ENCODE measurements around the gene RNU5D-1. TPM values are rescaled to one million over a fixed set of nuclear protein-coding genes. Genes with fewer than 3 reads are reported as not detected.
A peak's percentile ranks its signal among the peaks of the same experiment; 100 is the strongest.

Gene RNU5D-1
- total RNA-seq, 2 donors from 2014 or later: not detected

DNA sequence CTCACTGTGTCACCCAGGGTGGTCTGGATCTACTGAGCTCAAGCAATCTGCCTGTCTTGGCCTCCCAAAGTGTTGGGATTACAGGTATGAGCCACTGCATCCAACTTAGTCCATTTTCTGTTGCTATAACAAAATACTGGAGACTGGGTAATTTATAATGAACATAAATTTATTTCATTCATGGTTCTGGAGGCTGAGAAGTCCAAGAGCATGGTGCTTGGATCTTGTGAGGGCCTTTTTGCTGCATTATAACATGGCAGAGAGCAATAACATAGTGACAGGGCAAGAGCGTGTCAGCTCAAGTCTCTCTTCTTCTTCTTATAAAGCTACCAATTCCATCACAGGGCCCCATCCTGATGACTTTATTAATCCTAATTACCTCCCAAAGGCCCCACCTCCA lies 5.0 kb upstream of the RNU5D-1 start:
- intact Hi-C loops (cut with DNase I): no loop called here

DNA sequence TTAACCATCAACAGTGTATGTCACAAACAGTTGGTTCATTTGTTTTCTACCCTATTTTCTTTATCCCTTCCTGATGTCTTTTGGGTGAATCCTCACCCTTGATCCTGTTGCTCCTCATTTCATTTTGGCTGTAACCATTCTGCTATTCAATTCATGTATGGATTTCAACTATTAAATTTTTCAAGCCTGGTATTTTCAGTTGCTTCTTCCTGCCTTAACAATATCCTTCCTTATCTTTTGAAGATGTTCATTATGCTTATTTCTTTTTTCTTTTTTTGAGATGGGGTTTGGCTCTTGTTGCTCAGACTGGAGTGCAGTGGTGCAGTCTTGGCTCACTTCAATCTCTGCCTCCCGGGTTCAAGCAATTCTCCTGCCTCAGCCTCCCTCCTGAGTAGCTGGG lies 2.8 kb upstream of the RNU5D-1 start:
- intact Hi-C loops (cut with DNase I): no loop called here
- no peak for DNase-seq (ENCODE audit: low spot score)

More for the DNA sequence above, 5.0 kb upstream of the RNU5D-1 start:
- DNase-seq (ENCODE audit: low spot score): peak; percentile 16

DNA sequence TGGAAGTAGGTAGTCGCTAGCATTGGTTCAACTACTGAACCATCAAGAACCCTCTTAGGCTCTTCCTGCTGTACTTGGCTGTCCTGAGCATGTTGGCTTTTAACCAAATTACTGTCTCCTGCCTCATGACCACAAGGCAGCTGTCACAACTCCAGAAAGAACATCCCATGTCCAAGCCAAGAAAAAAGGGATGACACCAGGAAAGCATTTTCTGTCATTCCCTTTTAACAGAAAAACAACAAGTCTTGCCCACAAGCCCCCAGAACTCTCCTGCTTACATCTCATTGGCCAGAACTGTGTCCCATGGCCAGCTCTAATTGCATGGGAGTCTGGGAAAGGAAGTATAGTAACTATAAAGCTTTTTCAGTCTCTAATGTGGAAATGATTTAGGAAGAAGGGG lies 2.4 kb upstream of the RNU5D-1 start:
- intact Hi-C loops (cut with DNase I): no loop called here
- no peak for DNase-seq (ENCODE audit: low spot score)

DNA sequence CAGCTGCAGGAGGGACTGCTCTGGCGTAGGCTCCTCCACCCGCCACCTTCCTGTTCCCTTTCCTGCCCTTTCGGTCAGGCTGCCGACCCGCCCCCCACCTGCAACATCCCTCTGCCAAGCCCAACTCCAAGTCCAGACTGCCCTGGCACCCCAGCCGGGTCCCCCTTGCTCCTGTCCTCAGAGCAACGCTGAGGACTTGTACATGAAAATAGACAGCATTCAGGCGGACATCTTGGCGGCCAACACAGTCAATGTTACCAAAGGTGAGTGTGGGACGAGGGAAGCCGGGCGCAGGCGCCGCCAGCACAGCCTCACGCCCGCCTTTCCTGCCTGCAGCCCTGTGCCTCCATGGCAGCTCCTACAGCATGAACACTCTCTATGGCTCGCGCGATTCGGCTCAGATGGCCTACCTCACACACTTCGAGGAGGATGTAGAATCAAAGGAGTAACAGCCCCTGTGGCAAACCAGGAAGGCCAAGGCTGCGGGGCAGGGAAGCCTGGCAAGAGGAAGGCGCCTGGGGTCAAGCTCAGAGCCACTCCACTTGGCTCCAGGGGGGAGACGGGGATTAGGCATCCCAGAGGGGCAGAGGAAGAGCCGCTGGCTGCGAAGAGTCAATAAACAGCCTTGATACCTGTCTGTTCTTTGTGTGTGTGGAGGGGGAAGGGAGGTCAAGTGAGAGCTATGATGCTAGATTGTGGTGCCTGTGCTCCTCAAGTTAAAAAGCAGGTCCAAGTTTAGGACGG lies 5.8 kb downstream of the RNU5D-1 start:
- no peak for DNase-seq (ENCODE audit: low spot score)
- intact Hi-C loops (cut with DNase I): no loop called here

DNA sequence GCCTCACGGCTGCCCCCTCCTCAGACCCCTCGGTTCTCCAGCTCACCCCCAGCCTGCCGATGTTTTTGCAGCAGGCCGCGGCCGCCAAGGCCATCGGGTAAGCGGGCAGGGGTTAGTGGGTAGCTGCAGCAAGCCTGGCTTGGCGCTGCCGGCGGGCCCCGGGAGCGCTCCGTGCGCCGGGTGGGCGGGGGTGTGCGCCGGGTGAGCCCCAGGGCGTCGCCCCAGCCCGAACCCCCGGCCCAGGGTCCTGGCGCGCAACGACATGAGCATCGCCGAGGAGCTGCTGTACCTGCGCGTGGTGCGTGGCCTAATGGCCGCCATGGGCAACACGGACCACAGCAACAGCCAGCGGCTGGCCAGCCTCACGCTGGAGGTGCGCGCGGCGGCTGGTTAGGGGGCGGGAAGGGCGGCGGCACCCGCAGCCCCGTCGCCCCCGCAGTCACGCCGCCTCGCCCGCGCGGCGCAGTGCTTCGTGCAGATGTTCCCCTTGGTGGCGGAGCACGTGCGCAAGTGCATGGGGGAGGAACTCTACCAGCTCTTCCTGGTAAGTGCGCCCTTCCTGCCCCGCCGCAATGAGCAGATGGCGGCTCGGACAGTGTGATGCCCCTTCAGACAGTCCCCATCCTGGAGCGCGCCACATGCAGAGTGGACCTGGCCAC lies 6.5 kb downstream of the RNU5D-1 start:
- DNase-seq (ENCODE audit: low spot score): no peak
- intact Hi-C loops (cut with DNase I): no loop called here

DNA sequence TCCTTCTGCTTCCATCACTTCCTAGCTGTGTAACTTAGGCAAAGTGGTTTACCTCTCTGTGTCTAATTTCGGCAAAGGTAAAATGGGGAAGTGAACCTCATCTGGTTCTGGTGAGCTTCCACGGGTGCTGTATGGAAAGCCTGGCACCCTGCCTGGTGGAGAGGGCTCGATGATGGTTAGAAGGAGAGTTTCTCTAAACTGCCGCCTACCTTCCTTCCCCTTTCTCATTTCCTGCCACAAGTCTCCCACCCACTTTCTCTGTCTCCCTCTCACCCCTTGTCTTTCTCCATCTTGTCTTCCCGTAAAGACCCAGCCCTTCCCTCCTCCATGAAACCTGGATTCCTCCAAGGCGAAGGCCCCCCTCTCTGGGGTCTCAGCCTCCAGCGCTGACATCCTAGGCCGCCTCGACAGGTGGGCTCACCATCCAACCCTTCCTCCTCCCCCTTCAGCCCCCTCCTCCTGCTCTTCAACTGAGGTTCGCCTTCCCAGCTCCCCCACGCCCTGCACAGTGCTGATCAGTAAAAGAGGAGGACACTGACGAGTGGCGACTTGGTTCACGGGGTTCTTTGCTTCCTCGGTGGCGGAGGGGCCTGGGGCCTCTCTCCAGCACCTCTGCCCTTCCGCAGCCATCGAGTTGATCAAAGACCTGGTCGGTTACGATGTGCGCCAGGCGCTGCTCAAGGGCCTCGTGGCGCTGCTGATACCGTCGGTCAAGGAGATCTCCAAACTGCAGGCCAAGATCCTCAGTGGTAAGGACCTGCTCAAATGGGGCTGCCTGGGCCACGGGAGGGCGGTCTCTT lies 7.3 kb downstream of the RNU5D-1 start:
- intact Hi-C loops (cut with DNase I): no loop called here

DNA sequence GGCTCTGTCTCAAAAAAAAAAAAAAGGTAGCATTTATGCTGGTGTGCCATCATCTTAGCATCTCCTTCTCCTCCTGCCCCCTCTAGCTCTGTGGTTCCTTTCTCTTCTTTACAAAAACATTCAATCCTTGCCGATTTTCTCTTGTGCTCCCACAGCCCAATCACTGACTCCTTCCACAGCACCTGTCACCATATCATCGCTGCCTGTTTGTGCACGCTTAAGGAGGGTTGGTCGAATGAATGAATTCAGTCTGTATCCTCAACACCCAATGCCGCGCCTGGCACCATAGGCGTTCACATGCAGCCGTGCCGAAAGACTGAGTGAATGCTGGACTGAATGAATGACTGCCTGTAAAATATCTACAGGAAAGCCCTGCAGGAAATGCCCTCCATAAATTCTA lies 7.9 kb downstream of the RNU5D-1 start:
- DNase-seq (ENCODE audit: low spot score): no peak
- intact Hi-C loops (cut with DNase I): no loop called here

More for the DNA sequence above, 7.3 kb downstream of the RNU5D-1 start:
- no peak for DNase-seq (ENCODE audit: low spot score)

DNA sequence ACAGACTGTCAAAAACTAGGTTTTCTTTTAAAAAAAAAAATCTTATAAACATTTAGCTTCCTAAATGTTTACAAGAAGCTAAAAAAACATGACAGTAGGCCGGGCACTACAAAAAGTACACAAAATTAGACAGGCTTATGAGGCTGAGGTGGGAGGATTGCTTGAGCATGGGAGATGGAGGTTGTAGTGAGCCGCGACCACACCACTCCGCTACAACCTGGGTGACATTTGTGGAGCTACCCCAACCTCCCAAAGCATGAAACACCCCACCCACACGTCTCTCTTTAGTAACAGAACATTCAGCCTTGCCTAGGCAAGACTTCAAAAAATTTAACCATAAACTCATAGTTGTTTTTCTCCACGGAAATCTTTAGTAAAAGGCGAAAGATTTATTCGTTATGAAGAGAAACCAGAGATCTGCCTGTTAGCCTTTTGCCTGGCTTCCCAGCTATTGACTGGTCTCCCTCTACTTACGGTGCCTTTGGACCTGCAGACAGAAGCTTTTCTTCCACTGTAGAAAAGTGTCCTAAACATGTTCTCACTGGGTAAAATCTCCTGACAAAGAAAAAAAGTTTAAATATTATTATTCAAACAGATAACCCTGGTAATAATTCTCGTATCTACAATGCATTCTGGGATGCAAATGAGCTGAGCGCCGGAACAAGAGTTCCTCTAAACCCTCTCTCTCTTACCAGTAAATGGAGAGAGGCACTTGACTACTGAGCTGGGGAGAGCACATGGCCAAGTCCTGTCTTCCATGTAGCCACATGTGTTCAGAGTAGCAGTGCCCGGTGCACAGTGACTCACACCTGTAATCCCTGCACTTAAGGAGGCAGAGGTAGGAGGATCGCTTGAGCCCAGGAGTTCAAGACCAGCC lies 9.2 kb downstream of the RNU5D-1 start:
- peak; percentile 88 for DNase-seq (ENCODE audit: low spot score)
- intact Hi-C loops (cut with DNase I): no loop called here

DNA sequence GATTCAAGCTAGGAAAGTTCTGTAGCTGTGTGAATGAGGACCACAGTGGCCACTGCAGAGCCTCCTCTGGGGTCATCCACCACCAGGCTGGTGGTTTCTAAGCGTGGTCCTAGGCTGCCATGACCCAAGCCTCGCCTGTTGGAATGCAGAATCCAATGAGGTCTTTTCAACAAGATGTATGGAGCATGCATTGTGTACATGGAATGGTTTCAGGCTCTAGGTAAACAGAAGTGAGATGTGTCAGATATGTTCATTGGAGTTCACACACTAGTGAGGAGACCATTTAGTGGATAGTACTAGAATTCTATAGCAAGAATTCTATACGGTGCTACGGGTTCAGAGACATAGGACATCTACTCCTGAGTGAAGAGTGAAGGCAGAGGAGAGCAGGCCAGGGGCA lies 10.7 kb downstream of the RNU5D-1 start:
- no peak for DNase-seq (ENCODE audit: low spot score)
- intact Hi-C loops (cut with DNase I): no loop called here

DNA sequence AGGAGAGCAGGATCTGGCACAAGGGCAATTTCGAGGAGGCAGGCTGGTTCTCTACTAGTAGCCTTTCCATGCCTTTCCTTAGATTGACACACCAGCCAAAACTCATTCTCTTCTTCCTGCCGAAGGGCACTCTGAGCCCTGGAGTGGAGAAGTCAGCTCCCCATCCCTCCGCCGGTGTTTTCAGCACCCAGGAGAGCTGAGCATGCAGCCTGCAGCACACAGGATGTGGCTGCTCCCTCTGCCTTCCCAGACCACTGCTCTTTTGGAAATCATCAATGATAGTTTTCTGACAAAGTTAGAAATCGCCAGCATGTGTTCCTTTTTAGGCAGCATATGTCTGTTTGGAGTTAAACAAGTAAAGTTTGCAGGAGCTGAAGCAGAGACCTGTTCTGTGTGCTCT lies 11.7 kb downstream of the RNU5D-1 start:
- DNase-seq (ENCODE audit: low spot score): no peak
- intact Hi-C loops (cut with DNase I): no loop called here

DNA sequence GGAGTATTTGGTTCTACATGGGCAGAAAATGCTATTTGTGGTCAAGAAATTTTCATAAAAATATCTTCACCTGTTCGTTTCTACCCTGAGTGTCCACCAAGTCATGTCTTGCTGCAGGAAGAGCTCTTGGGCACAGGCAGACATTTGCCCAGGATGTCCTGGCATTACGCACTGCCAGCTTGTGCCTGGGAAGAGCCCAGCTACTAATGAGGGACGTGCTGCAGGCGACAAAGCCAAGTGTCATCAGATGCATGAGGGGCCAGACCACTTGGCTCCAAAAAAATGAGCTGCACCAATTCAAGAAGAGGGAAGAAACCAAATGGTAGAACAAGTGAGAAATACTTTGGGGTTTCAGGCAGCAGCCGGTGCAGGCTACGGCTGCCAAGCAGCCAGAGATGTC lies 12.9 kb downstream of the RNU5D-1 start:
- no peak for DNase-seq (ENCODE audit: low spot score)
- intact Hi-C loops (cut with DNase I): no loop called here

DNA sequence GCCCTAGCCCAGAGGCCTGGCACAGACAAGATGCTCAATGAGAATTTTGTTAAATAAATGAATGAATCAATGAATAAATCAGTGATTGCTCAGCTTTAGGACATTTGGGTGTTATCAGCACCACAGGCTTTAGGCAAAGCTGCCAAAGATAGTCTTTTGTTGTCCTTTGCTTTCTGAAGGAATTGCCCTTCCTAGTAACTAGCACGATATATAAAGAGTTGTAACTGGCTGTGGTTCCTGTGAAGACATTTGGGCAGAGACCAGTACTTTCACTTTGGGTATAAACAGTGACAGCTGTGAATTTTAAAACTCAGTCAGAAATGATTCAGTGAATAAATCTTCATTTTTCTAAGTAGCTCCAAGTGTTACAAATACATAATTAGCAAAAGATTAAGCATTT lies 13.3 kb downstream of the RNU5D-1 start:
- intact Hi-C loops (cut with DNase I): no loop called here
- no peak for DNase-seq (ENCODE audit: low spot score)

DNA sequence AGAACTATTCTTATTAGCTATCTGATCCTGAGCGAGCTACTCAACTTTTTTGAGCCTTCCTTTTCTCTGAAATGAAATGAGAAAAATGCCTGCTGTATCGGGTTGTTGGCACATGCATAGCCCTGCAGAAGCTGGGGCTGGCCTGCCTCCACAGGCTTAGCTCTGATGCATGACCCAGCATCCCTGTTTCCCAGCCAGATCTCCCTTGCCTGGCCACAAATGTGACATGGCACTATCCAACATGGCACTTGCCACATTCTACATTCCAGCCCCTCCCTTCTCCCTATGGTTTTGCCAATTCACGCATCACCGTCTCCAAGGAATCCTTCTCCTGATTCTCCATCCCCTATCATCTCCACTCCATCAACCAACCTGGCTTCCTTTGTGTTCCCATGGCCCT lies 13.8 kb downstream of the RNU5D-1 start:
- intact Hi-C loops (cut with DNase I): no loop called here
- no peak for DNase-seq (ENCODE audit: low spot score)

DNA sequence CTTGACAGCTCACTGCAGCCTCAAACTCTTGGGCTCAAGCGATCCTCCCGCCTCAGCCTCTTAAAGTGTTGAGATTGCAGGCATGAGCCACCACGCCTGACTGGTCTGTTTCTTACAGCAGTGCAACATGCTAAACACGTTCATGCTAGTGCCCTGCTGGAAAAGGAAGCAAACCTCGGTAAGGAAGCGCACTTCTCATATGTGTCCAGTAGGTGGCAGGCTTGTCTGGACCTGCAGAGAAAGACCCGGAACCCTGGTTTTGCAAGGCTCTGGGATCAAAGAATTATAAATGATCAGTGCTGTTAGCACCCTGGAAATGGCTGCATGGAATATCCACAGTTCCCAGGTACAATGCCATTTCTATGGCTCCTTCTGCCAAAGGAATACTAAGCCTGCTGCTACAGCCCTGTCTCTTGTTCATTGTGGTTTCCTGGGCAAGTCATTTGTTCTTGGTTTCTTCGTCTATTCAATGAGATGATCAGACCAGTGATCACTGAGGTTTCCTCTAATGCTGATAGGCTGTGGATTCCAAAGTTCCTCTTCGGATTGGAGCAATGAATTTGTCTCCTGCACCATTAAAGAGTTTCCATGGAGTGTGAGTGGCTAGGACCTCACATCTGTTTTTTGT lies 15.9 kb downstream of the RNU5D-1 start:
- DNase-seq (ENCODE audit: low spot score): peak; percentile 85
- intact Hi-C loops (cut with DNase I): no loop called here

DNA sequence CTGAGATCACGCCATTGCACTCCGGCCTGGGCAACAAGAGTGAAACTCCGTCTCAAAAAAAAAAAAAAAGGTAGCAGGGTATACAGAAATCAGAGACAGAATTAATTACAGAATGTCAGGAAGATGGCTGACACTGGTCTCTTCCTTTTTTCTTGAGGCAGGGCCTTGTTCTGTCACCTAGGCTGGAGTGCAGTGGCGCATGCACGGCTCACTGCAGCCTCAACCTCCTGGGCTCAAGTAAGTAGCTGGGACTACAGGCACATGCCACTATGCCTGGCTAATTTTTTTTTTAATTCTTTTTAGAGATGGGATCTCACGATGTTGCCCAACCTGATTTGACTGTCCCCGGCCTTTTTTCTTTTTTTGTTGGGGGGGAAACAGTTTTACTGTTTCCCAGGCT lies 16.4 kb downstream of the RNU5D-1 start:
- DNase-seq (ENCODE audit: low spot score): no peak
- intact Hi-C loops (cut with DNase I): no loop called here

DNA sequence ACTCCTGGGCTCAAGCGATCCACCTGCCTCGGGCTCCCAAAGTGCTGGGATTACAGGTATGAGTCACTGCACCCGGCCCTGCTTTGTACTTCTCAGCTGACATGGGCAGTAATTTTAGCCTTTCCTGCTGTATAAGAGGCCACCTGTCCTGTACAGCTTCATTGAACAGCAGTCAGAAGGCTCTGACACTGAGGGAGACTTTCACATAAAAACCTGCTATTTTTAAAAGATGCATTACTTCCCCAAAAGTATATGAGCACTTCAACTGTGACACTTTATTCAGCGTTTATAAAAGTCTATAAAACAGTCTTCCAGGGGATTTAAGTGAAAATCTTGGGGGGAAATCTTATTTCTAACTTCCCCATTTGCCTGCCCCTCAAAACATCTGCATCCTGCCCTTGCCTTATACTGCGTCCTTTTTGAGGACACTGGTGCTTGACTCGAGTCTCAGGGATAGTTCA lies 17.6 kb downstream of the RNU5D-1 start:
- intact Hi-C loops (cut with DNase I): no loop called here

DNA sequence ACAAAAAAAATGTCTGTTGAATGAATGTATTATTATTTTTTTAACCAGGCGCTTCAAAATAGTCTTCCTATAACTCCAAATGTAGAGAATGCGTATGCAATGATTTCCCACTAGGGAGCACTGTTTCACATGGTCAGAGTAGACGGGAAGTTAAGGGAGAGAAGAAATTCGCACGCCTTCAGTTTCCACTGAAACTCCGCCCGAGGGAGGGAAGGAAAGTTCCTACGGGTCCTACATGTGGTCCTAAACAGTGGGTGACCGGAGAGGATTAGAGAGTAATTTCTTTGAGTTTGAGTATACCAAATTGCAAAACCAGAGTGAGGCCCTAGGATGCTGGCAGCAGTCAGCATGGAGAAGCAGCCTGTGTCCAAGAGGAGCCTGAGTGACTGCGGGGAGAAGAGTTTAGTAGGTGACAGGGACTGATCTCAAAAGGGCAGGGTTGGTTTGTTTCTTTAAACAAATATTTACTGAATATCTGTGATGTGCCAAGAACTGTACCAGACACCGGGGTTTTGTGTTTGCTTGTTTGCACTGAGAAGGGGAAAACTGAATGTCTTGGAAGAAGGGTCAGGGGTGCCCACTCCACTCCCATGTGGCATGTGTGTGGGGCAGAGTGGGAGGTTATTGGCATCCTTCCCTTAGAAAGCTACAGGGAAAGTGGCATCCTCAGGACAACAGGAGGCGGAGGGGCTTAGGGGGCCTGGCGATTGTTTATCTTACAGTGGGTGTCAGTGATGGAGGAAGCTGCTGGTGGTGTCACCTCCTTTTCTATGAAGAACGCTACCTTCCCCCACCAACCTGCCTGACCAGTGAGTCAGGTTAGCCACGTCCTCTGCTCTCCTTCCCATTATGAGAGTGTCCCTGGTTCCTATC lies 22.8 kb downstream of the RNU5D-1 start:
- DNase-seq (ENCODE audit: low spot score): no peak
- intact Hi-C loops (cut with DNase I): no loop called here

More for the DNA sequence above, 17.6 kb downstream of the RNU5D-1 start:
- no peak for DNase-seq (ENCODE audit: low spot score)

Data from posterior vena cava (tissue), 2 donors.